ENCODE results near the gene EPHA2.

Gene EPHA2

GRCh38 chr1:16149702-16150488 is 6.0 kb downstream of the EPHA2 start:
- no peak for DNase-seq (ENCODE audit: low read depth in 2 of 2)

- no peak for DNase-seq (ENCODE audit: low read depth in 2 of 2)
Observed at GRCh38 chr1:16149146-16149545, 6.7 kb downstream of the EPHA2 start.

- DNase-seq (ENCODE audit: low read depth in 2 of 2): no peak
Observed at GRCh38 chr1:16148329-16149092, 7.4 kb downstream of the EPHA2 start.

DNA sequence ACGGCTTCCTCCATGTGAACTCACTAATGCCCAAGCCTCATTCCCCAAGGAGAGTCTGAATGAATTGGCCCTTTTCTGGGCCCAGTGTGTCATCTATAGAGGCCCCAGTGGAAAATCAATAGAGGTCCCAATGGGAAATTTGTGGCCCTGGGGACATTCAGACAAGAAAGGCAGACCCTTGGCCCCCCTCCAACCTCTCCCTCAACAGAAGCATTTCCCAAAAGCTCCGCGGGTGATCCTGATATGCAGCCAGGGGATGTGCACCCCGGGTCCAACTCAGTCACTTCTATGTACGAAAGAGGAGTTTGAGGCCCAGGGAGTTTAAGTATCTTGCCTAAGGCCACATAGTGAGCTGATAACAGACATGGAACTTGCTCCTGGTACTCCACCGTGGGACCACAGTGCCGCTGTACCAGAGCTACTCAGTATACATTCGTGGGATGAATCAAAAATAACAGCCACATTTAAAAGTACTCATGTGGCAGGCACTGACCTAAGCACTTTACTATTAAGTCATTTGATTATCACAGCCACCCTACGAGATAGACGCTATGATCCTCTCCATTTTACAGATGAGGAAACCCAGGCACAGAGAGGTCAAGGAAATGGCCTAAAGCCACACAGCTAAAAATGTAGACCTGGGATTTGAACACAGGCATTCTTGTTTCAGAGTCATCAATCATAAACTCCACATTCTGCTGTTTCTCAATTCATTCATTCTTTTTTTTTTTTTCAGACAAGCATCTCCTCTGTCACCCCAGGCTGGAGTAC is 8.5 kb downstream of the EPHA2 start:
- no peak for DNase-seq (ENCODE audit: low read depth in 2 of 2)

- DNase-seq (ENCODE audit: low read depth in 2 of 2): no peak
Observed at GRCh38 chr1:16146279-16147155, 9.4 kb downstream of the EPHA2 start.

GRCh38 chr1:16145662-16146278 is 10.1 kb downstream of the EPHA2 start:
- DNase-seq (ENCODE audit: low read depth in 2 of 2): no peak

DNA sequence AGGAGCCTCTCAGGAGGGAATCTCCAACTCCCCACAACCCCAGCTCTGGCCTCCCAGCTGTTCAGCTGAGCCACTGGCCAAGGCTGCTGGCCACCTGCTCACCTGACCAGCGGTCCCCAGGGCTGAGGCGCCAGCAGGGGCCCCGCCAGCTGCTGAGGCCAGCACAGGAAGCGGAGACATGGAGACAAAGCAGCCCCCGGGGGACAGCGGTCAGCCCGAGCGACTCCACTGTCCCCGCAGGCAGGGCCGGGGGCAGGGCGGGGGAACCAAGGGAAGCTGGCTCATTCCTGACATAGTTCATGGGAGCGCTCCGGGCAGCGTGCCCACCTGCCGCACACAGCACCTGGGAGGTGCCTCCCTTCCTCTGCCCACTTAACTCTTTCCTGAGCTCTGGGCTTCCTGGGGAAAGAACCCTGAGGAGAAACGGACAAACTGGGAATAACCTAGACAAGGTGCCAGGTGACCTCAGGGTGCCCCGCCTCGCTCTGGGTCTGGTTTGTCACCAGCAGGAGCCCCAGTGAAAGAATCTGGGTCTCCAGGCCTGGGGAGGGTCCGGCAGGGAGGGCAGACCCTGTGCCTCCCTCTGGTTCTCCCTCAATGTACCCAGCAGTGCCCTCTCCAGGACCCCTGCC is 10.7 kb downstream of the EPHA2 start:
- no peak for DNase-seq (ENCODE audit: low read depth in 2 of 2)

GRCh38 chr1:16144325-16145029 is 11.4 kb downstream of the EPHA2 start:
- DNase-seq (ENCODE audit: low read depth in 2 of 2): no peak

- no peak for DNase-seq (ENCODE audit: low read depth in 2 of 2)
Observed at GRCh38 chr1:16143566-16144324, 12.1 kb downstream of the EPHA2 start.

DNA sequence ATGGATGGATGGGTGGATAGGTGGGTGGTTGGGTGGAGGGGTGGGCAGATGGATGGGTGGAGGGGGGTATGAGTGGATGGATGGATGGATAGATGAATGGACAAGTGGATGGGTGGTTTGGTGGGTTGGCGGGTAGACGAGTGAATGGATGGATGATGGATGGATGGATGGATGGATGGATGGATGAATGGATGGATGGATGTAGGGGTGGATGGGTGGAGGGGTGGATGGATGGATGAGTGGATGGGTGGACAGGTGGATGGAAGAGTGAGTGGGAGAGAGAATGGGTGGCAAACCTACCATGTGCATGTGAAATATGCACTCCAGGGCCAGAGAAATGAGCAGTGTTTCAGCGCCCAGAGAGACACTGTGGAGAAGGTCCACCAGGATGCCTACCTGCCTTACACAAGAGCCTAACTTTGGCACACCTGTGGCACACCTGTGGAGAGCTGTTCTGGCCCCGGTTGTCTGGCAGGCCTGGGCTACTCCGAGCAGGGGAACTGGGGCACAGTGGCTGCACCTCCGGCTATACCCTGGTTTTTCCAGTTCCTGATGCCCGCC is 12.8 kb downstream of the EPHA2 start:
- DNase-seq (ENCODE audit: low read depth in 2 of 2): no peak

DNA sequence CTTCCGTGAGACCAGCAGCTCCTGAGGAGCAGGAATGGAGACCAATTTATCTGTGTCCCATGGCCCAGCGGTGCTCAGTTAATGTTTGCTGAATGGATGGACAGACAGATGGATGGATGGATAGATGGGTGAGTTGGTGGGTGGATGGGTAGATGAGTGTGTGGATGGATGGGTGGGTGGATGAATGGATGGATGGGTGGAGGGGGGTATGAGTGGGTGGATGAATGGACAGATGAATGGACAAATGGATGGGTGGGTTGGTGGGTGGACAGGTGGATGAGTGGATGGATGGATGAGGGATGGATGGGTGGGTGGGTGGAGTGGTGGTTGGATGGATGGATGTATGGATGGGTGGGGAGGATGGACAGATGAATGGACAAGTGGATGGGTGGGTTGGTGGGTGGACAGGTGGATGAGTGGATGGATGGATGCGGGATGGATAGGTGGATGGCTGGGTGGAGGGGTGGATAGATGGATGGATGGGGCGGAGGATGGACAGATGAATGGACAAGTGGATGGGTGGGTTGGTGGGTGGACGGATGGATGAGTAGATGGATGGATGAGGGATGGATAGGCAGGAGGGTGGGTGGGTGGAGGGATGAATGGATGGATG is 13.4 kb downstream of the EPHA2 start:
- DNase-seq (ENCODE audit: low read depth in 2 of 2): no peak

DNA sequence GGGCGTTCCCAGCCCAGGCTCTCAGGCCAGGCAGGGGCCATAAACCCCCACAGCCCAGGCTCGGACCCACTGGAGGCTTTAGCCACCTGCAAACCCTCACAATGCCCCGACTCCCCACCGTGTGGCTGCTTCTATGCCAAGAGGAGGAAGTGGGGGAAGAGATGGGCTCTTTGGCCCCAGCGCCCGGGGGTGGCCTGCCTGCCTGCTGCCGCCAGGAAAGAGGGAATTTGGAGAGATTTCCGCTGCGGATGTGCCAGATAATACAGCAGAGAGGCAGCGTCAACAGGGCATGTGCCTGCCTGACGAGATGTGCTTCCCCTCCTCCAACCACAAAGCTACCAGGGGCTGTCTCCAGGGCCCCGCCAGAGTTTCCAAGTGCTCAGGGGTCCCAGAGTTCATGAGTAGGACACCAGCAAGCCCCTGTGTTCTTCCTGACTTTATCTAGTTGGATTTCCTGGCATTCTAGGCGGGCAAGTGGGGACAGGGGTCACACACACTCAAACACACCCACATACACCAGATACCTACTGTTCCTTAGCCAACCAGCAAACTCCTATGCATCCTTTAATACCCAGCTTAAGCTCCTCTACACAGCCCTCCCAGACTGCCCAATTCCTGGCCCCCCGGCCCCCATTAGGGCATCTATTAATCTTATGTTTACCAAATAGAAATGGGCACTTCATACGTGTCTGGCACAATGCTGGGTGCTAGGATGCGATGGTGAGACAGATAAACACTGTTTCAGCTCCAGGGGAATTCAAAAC is 14.1 kb downstream of the EPHA2 start:
- no peak for DNase-seq (ENCODE audit: low read depth in 2 of 2)

GRCh38 chr1:16140068-16140596 is 15.7 kb downstream of the EPHA2 start:
- no peak for DNase-seq (ENCODE audit: low read depth in 2 of 2)

DNA sequence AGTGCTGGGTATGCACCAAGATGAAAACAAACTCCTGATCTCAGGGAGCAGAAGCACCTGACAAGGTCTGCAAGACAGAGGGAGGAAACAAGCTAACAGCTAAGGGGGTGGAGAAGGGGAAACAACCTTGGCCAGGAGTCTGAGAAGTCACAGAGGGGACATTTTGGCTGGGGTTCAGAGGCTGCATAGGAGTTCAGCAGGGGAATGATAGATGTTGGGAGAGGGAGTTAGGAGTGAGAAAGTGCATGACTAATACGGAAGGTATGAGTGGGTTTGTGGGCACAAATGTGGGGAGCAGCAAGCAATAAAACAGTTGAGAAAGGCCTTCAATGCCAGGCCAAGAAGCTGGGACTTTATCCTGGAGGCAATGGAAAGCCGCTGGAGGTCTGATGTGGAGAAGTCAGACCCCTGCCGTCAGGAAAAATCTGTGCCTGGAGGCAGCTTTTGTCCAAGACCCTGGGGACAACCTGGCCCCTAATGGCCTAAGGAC is 16.4 kb downstream of the EPHA2 start:
- no peak for DNase-seq (ENCODE audit: low read depth in 2 of 2)

DNA sequence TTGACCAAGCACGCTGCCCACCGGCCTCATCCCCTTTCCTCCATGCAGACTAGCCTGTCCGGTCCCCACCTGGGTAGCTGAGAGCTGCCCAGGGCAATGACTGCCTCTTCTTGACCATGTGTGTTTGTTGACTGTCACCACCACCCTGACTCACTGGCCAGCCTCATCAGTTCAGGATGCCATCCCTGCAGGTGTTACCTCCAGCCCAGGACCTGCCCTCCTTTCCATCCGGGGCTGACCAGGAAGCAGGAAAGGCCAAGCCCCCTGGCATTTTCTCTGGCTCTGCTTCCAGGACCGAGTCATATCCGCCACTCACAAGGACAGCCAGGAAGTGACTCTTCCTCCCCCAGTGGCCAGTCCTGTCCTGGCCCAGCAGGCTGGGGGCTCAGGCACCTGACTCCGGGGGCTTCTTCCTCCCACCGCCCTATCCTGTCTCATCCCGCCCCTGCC is 17.1 kb downstream of the EPHA2 start:
- no peak for DNase-seq (ENCODE audit: low read depth in 2 of 2)

DNA sequence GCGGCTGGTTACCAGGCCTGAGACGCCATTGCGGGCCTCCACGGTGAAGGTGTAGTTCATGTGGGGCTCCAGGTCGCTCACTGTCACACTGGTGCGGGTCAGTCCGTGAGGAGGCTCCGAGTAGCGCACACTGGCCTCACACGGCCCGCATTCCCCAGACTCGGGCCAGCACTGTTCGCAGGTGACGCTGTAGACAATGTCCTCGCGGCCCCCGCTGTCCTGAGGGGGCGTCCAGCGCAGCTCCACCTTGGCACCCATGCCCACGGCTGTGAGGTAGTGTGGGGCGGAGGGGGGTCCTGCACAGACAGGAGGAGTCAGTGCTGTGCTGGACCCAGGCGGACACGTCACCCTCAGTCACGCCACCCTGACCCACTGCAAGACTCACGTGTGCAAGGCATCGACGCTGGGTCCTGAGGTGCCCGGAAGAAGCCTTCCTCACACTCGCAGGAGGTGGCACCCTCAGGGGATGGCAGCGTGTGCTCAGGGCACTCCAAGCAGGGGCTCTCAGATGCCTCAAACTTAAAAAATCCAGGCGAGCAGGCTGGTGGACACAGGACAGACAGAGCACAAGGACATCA is 17.9 kb downstream of the EPHA2 start:
- DNase-seq (ENCODE audit: low read depth in 2 of 2): no peak

DNA sequence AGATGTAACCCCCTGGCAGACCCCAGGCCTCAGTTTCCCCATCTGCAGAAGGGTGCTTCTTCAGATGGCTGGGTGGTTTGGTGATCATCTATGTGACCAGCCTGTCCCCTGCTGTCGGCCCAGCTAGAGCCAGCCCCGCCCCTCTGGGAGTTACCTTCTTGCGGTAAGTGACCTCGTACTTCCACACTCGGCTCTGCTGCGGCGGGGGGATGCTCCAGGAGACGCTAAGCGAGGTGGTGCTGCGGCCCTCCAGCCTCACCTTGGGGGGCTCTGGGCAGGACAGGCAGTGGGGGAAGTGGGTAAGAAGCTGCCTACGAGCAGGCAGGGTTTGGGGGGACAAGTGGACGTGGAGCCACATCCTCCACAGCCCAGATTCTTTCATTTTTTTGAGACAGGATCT is 20.4 kb downstream of the EPHA2 start:
- no peak for DNase-seq (ENCODE audit: low read depth in 2 of 2)

Measured in stimulated activated CD8-positive, alpha-beta memory T cell treated with anti-CD3 and anti-CD28 coated beads, Interleukin-2, amount 100 ng/mL, for 1 hour (primary cell).